GM20000 (cell line): ENCODE data around the gene ARHGAP42.

Source experiments
- DNase-seq: peaks from one replicate; pipeline ENCODE4 v3.0.0; 2012; ENCODE audit warnings: low spot score
- TF ChIP-seq, protein P1 (sequence below): IDR thresholded peaks from 2 replicates; pipeline ENCODE4 v1.5.1; 2012; ENCODE audit warnings: mild to moderate bottlenecking, control low read depth; ENCODE audit errors: extremely low read depth, missing control alignments

Gene ARHGAP42

DNA sequence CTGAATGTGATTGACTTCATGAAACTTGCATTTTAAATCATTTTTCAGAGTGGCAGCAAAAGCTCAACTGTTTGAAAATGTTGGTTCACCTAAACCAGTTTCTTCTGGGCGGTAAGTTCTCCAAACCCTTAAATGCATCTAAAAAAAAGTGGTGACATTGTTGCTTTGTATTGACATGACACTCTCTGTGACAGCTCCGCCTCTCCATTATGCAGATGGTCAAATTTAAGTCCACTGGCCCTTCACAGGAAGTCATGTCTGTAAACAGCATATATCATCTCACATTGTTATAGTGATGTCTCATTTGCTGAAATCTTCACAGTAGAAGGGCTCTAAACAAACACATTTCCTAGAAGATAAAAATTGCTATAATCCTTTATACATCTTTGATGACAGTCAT is 291.9 kb downstream of the ARHGAP42 start:
- DNase-seq, result no peak
- TF ChIP-seq, protein P1, sequence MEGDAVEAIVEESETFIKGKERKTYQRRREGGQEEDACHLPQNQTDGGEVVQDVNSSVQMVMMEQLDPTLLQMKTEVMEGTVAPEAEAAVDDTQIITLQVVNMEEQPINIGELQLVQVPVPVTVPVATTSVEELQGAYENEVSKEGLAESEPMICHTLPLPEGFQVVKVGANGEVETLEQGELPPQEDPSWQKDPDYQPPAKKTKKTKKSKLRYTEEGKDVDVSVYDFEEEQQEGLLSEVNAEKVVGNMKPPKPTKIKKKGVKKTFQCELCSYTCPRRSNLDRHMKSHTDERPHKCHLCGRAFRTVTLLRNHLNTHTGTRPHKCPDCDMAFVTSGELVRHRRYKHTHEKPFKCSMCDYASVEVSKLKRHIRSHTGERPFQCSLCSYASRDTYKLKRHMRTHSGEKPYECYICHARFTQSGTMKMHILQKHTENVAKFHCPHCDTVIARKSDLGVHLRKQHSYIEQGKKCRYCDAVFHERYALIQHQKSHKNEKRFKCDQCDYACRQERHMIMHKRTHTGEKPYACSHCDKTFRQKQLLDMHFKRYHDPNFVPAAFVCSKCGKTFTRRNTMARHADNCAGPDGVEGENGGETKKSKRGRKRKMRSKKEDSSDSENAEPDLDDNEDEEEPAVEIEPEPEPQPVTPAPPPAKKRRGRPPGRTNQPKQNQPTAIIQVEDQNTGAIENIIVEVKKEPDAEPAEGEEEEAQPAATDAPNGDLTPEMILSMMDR, result no peak

DNA sequence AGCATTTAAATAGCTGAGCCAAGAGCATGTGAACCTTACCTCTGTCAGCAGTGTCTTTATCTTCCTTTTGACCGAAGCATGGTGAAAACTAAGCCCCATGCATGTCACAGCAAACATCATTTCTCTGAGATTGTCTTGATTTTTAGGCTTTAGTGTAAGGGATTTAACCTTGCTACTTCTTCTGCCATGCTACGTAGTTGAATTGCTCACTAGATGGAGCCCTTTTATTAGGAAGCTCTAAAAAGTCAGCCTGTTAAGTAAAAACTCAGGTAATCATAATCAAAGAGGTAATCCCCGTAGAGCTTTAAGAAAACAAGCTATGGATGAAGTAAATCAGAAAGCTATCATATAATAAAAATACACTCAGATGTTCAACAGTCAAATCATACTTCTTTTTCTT is 293.1 kb downstream of the ARHGAP42 start:
- DNase-seq, result no peak
- TF ChIP-seq, protein P1, result peak; percentile 22

DNA sequence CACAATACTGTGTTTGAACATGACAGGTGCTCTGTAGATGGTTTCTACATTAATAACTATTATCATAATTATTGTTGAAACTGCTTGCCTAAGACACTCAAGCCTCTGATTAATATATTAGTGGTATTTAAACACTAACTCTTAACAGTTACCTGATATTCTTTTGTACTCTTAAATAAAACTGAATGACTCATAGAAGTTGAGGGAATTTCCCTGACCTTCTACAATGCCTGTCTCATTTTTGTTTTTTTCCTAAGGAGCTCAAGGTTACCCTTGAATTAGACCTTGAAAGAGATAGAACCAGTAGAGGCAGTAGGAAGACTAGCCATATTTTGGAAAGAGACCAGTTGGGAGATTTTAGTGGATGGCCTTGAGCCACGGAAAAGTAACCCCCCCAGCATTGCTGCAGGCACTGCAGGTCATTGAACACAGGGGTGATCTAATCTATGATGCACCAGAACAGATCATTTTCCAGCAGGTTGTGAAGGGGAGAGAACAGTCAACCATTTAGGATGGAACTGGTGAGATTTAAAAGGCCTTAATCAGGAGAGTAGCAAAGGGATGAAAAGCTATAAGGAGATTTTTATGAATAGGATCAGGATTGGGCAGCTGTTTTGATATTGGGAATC is 294.2 kb downstream of the ARHGAP42 start:
- TF ChIP-seq, protein P1, result no peak
- DNase-seq, result no peak

DNA sequence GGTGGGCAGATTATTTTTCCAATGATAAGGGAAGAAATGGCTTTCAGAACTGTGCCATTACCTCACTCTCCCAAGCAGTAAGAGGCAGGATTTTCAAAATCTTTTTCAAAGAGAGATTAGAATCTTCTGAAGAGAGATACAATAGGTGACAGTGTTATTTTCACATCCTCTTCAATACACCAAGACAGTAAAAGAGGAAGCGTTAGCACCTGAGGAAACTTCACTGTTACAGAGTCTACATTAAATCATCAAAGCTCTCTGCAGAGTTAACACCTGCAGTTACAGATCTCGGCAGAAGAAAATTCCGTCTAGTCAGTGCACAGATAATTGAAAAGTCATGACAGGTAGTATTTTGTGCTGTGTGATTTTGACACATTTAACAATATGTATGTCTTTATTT is 297.6 kb downstream of the ARHGAP42 start:
- TF ChIP-seq, protein P1, result no peak
- peak; percentile 8 for DNase-seq

DNA sequence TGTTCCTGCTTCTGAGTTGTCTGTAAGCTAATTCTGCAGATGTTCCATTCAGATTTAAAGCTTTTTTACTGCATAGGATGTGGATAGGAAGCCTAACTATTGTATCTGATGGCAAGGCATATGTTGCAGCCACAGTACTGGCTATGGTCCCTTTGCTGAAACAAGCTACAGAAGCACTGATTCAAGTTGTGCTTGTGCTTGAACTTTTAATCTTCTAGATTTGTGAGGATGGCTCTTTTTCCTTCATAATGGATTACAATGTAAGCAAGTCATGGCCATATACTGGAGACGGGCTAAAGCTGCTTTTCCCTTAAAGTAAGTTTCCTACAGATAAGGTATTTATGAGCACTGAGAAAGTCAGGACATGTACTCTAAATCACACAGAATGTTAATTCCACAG is 303.8 kb downstream of the ARHGAP42 start:
- TF ChIP-seq, protein P1, result no peak
- DNase-seq, result no peak

DNA sequence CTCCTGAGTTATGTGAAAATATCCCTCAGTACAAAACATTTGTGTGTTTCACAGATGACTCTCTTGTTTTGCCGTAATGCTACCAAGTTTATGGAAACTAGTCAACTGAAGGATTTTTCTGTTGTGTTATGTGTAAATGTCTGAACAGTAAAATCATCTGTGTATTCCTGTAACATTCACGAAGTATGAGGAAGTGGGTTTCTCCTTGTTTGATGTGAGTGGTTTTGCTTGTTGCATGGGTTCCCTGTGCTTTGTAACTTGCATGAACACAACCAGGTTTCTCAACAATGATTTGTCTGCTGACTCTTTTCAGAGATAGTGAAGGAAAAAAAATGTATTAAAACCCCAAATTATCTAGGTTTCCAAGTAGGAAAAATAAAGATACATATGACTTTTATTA is 304.5 kb downstream of the ARHGAP42 start:
- TF ChIP-seq, protein P1, result no peak
- DNase-seq, result no peak

DNA sequence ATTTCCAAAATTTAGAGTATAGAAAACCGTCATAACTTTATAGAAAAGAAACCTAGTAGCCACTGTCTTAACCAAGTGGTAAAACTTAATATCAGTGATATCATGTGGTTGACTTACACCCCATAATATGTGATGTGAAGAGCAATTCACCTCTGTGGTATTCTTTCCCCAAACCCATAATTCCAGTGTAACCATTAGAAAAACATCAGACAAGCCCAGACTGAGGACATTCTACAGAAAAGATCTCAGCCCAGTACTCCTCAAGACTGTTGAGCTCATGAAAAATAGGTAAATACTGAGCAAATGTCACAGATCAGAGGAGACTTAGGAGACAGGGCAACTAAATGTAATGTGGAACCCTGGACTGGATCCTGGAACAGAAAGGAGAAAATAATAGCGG is 307.9 kb downstream of the ARHGAP42 start:
- TF ChIP-seq, protein P1, result no peak

More for the DNA sequence above, 307.9 kb downstream of the ARHGAP42 start:
- DNase-seq, result no peak
